VCaP (cell line): ENCODE measurements around the gene FLT4.

Experiments used
- H3K27ac ChIP-seq: fragments of 450-650 bp; 2 replicates; pipeline ENCODE4 v1.5.1; 2017
- CTCF ChIP-seq: fragments of 450-650 bp; conservative IDR thresholded peaks from 2 replicates; pipeline ENCODE4 v1.5.1; 2017; ENCODE audit warnings: mild to moderate bottlenecking, moderate library complexity

Gene FLT4

GRCh38 chr5:180601591-180602480 lies 47.6 kb downstream of the FLT4 start:
- no peak overlapping the region for H3K27ac ChIP-seq
- TF ChIP-seq CTCF, result no peak

DNA sequence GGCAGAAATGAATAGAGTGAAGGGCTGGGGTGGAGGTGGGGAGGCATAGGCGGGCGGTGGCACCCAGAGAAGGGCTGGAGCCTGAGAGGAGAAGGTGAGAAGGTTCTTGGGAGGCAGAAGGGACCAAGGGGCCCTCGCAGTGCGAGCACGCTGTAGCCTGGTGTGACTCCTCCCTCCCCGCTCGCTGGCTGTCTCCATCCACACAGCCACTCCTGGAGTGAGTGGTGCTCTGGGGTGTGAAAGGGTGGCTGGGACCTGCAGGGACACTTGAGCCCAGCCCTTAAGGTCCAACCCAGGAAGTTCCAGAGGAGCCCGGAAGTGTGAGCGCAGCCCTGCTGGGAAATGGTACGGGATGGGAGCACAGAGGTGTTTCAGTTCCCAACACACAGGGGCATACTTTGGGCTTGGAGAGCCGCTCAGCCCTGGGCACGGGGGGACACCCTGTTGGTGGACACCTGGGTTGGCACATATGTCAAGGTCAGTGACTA lies 48.8 kb downstream of the FLT4 start:
- no peak overlapping the region for H3K27ac ChIP-seq
- no peak for TF ChIP-seq CTCF

GRCh38 chr5:180599981-180600553 lies 49.3 kb downstream of the FLT4 start:
- no peak for TF ChIP-seq CTCF
- no peak overlapping the region for H3K27ac ChIP-seq

GRCh38 chr5:180599590-180599914 lies 49.8 kb downstream of the FLT4 start:
- no peak for TF ChIP-seq CTCF
- H3K27ac ChIP-seq, result no peak overlapping the region

DNA sequence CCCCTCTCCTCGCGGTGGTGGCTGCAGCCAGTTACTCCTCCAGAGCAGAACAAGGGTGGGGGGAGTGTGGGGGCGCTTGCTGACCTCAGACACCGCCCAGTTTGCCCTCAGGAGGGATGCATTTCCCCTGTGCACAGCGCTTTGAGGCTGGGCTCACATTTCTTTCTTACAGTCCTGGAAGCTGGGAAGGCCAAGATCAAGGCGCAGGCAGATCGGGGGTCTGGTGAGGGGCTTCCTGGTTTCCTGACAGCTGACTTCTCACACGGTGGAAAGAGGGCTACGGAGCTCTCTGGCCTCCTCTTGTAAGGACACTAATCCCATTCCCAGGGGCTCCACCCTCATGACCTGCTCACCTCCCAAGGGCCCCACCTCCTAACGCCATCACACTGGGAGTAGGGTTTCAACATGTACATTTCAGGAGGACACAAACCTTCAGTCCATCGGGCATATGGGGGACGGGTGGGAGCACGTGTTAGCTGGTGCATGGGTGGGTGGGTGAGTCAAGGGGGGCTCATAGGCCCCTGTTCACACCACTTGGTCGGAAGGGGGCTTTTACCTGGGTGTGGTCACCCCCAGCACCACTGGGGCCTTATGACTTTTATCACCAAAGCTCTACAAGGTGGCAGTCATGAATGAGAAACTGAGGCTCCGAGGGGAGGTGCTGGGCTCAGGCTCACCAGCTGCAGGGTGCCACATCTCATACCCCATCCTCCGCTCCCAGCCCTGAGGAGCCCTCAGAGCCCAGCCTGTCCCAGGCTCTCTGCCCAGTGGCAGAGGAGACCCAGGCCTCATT lies 50.4 kb downstream of the FLT4 start:
- TF ChIP-seq CTCF, result no peak
- peak overlapping the region; percentile 98; the same call in 1 of the 2 replicates for H3K27ac ChIP-seq

DNA sequence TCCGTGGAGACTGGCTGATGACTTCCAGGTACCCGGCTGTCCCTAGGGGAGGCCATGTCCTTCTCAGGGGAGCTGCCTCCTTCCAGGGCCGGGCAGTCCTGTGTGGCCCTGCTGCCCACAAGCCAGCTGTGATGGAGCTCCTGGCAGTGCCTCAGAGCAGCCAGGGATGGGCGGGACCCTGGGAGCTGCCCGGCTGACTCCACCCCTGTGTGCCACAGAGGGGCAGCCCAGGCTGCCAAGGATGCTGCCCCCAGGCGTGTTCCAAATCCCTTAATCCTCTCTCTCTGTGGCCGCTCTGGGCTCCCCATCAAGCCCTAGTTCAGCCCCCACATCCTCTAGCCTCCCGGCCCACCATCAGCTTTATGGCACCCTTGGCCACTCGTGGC lies 51.1 kb downstream of the FLT4 start:
- peak overlapping the region; percentile 98; the same call in 1 of the 2 replicates for H3K27ac ChIP-seq
- no peak for TF ChIP-seq CTCF

GRCh38 chr5:180596668-180597231 lies 52.6 kb downstream of the FLT4 start:
- TF ChIP-seq CTCF, result no peak
- H3K27ac ChIP-seq, result peak overlapping the region; percentile 98
